Breast epithelium (tissue), 4 donors: ENCODE results near the gene GPR149. TPM values are rescaled to one million over a fixed set of nuclear protein-coding genes. Genes with fewer than 3 reads are reported as not detected.

Source experiments
- DNase-seq, 2 donors: peaks; one replicate each; pipeline ENCODE4 v3.0.0-alpha.2; 2019; ENCODE audit warnings: low spot score in 2 of 2
- H3K27ac ChIP-seq, 2 donors: fragments of 200-600 bp; sonication (generic) in 1 of 2; one replicate each; pipeline ENCODE4 v1.5.1; 2016 to 2019; ENCODE audit warnings: mild to moderate bottlenecking in 1 of 2
- H3K27me3 ChIP-seq, 2 donors: fragments of 200-600 bp; sonication (generic) in 1 of 2; one replicate each; pipeline versions ENCODE4 v1.5.1 to v1.6.0; 2017 to 2019; ENCODE audit warnings: control low read depth in 1 of 2, mild to moderate bottlenecking in 1 of 2
- H3K36me3 ChIP-seq: fragments of 200-600 bp; one replicate; pipeline ENCODE4 v1.5.1; 2019
- H3K4me1 ChIP-seq, 2 donors: fragments of 200-600 bp; sonication (generic); one replicate each; pipeline ENCODE4 v1.5.1; 2016 to 2019; ENCODE audit warnings: control low read depth in 1 of 2
- H3K4me3 ChIP-seq, 3 donors: fragments of 200-600 bp; sonication (generic); 1 replicate in 2 of 3; 2 replicates in 1 of 3; pipeline ENCODE4 v1.5.1; 2016 to 2019; ENCODE audit warnings: mild to moderate bottlenecking in 3 of 3, moderate library complexity in 2 of 3
- H3K9me3 ChIP-seq, 2 donors: fragments of 200-600 bp; sonication (generic) in 1 of 2; one replicate each; pipeline ENCODE4 v1.5.1; 2016 to 2019; ENCODE audit warnings: control low read depth in 1 of 2
- CTCF ChIP-seq, 3 donors: fragments of 450-650 bp; IDR thresholded peaks; one replicate each; pipeline ENCODE4 v1.5.1; 2016 to 2017; ENCODE audit warnings: antibody characterized with exemption in 3 of 3, mild to moderate bottlenecking in 3 of 3, moderate library complexity in 3 of 3
- POLR2A ChIP-seq: fragments of 450-650 bp; IDR thresholded peaks from one replicate; pipeline ENCODE4 v1.6.1; 2016; ENCODE audit warnings: antibody characterized with exemption, mild to moderate bottlenecking, moderate library complexity
- POLR2AphosphoS5 ChIP-seq, 3 donors: sonication (generic); formaldehyde crosslinking; IDR thresholded peaks; one replicate each; pipeline ENCODE4 v1.6.1; 2017; ENCODE audit warnings: antibody characterized with exemption in 3 of 3
- intact Hi-C: fragments of 100-400 bp; cut with DNase I; formaldehyde crosslinking; loops from one replicate; pipeline ENCODE4 v1.15.1; 2023; ENCODE audit warnings: low total_unique reads
- total RNA-seq, 3 donors: library from RNA; depleted of rRNA; stranded (reverse); fragments of >200 nt; gene quantifications; one replicate each; pipeline ENCODE4 v1.1.0, GENCODE V29; 2016

GPR149 gene
- total RNA-seq, 3 donors from 2014 or later = not detected

- no peaks in the 10 kb centered on the region for H3K4me1 ChIP-seq
- TF ChIP-seq POLR2AphosphoS5 (IDR thresholded peaks at IDR 0.05) = no peak
- TF ChIP-seq POLR2A = no peak
- TF ChIP-seq CTCF (IDR thresholded peaks at IDR 0.05) = no peak
- H3K27ac ChIP-seq = no peak overlapping the region
- no peak overlapping the region for H3K4me3 ChIP-seq
- H3K9me3 ChIP-seq = peaks cover 11 to 12% of the 10 kb centered on the region in 2 donors
- H3K36me3 ChIP-seq = no peaks in the 10 kb centered on the region
- no peak for DNase-seq
- H3K27me3 ChIP-seq = no peaks in the 10 kb centered on the region
- intact Hi-C loops = no loop called here
These were observed 65.1 kb downstream of the GPR149 start for GRCh38 chr3:154364849-154365248.

- no peak overlapping the region for H3K27ac ChIP-seq
- H3K4me1 ChIP-seq = no peaks in the 10 kb centered on the region
- H3K27me3 ChIP-seq = no peaks in the 10 kb centered on the region
- H3K4me3 ChIP-seq = no peak overlapping the region
- TF ChIP-seq POLR2A (no peak), CTCF (IDR thresholded peaks at IDR 0.05) (no peak), POLR2AphosphoS5 (IDR thresholded peaks at IDR 0.05) (no peak)
- DNase-seq = no peak
- H3K9me3 ChIP-seq = peaks cover 7 to 12% of the 10 kb centered on the region in 2 donors
- intact Hi-C loops = no loop called here
- H3K36me3 ChIP-seq = no peaks in the 10 kb centered on the region
These were observed 68.9 kb downstream of the GPR149 start for GRCh38 chr3:154361099-154361498.

GRCh38 chr3:154356009-154356408 is 74.0 kb downstream of the GPR149 start:
- no peak for TF ChIP-seq POLR2AphosphoS5 (IDR thresholded peaks at IDR 0.05)
- TF ChIP-seq POLR2A = no peak
- no peak for TF ChIP-seq CTCF (IDR thresholded peaks at IDR 0.05)
- Histone ChIP-seq H3K27ac (no peak overlapping the region), H3K4me3 (no peak overlapping the region), H3K9me3 (no peaks in the 10 kb centered on the region), H3K36me3 (no peaks in the 10 kb centered on the region), H3K27me3 (no peaks in the 10 kb centered on the region), H3K4me1 (no peaks in the 10 kb centered on the region)
- intact Hi-C loops = no loop called here
- DNase-seq = no peak

- no peak overlapping the region for H3K4me3 ChIP-seq
- H3K36me3 ChIP-seq = no peaks in the 10 kb centered on the region
- no peak overlapping the region for H3K27ac ChIP-seq
- DNase-seq = no peak
- no peaks in the 10 kb centered on the region for H3K9me3 ChIP-seq
- no peak for TF ChIP-seq CTCF (IDR thresholded peaks at IDR 0.05)
- TF ChIP-seq POLR2A = no peak
- no peak for TF ChIP-seq POLR2AphosphoS5 (IDR thresholded peaks at IDR 0.05)
- H3K4me1 ChIP-seq = no peaks in the 10 kb centered on the region
- no peaks in the 10 kb centered on the region for H3K27me3 ChIP-seq
- intact Hi-C loops = no loop called here
These were observed 80.8 kb downstream of the GPR149 start for GRCh38 chr3:154349223-154349622.

- H3K9me3 ChIP-seq = no peaks in the 10 kb centered on the region
- DNase-seq = no peak
- no peaks in the 10 kb centered on the region for H3K36me3 ChIP-seq
- H3K4me1 ChIP-seq = no peaks in the 10 kb centered on the region
- H3K27ac ChIP-seq = no peak overlapping the region
- intact Hi-C loops = no loop called here
- H3K4me3 ChIP-seq = no peak overlapping the region
- TF ChIP-seq POLR2AphosphoS5 (IDR thresholded peaks at IDR 0.05) = no peak
- TF ChIP-seq POLR2A = no peak
- no peak for TF ChIP-seq CTCF (IDR thresholded peaks at IDR 0.05)
- no peaks in the 10 kb centered on the region for H3K27me3 ChIP-seq
These were observed 84.4 kb downstream of the GPR149 start for GRCh38 chr3:154345422-154346122.
